ENCODE data around the gene TEDC1.

DNA sequence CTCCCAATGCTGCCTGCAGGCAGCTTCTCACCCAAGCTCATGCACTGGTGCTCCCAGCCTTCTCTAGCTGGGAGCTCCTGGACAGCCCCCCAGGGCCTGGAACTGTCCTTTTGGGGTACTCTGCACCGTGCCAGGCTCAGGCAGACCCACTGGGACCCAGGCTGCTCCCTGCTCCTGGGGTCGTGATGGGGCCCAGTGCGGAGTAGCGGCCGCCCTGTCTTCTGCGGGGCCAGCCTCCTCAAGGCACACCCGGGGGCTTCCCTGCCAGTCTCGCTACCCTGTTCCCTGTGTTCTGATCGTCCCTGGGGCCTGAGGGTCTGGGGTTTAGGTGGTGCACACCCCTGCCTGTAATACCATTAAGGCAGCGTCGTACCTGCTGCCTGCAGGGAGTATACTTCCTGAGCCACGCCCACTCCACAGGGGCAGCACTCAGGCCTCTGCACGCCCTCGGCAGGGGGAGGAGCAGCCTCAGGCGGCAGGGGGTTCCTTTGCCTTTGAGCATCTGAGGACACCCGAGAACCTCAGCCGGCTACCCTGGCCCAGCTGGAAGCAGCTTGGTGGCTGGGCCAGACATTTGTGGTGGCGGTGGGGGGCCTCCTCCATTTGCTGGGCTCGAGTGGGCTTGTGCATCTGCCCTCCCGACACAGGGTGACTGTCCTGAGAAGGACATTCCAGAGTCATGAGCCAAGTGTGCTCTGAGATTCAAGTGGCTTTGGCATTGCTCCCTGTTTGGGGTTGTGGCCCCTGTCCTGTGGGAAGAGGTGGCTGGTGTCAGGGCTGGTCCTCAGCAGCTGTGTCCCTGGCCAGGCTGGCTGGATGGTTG, 25.6 kb upstream of the TEDC1 start:
- TF ChIP-seq RARB (CRISPR knock-in tag; IDR thresholded peaks at IDR 0.05) (no peak), ZNF565 (CRISPR knock-in tag; conservative IDR thresholded peaks at IDR 0.05; ENCODE audit: low read depth) (no peak), CSDC2 (CRISPR knock-in tag; IDR thresholded peaks at IDR 0.05) (no peak), ESRRG (CRISPR knock-in tag; IDR thresholded peaks at IDR 0.05) (no peak), CSRNP3 (CRISPR knock-in tag; IDR thresholded peaks at IDR 0.05) (no peak), PATZ1 (CRISPR knock-in tag; IDR thresholded peaks at IDR 0.05; ENCODE audit: borderline replicate concordance) (no peak), GLIS3 (CRISPR knock-in tag; IDR thresholded peaks at IDR 0.05) (no peak), ARNTL (CRISPR knock-in tag; IDR thresholded peaks at IDR 0.05; ENCODE audit: borderline replicate concordance, low read depth) (no peak), BACH2 (CRISPR knock-in tag; IDR thresholded peaks at IDR 0.05; ENCODE audit: borderline replicate concordance) (no peak)
- TF ChIP-seq, protein P1, sequence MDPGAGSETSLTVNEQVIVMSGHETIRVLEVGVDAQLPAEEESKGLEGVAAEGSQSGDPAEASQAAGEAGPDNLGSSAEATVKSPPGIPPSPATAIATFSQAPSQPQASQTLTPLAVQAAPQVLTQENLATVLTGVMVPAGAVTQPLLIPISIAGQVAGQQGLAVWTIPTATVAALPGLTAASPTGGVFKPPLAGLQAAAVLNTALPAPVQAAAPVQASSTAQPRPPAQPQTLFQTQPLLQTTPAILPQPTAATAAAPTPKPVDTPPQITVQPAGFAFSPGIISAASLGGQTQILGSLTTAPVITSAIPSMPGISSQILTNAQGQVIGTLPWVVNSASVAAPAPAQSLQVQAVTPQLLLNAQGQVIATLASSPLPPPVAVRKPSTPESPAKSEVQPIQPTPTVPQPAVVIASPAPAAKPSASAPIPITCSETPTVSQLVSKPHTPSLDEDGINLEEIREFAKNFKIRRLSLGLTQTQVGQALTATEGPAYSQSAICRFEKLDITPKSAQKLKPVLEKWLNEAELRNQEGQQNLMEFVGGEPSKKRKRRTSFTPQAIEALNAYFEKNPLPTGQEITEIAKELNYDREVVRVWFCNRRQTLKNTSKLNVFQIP (CRISPR knock-in tag; IDR thresholded peaks at IDR 0.05; ENCODE audit: borderline replicate concordance, low read depth), result no peak
- TF ChIP-seq, protein P2, sequence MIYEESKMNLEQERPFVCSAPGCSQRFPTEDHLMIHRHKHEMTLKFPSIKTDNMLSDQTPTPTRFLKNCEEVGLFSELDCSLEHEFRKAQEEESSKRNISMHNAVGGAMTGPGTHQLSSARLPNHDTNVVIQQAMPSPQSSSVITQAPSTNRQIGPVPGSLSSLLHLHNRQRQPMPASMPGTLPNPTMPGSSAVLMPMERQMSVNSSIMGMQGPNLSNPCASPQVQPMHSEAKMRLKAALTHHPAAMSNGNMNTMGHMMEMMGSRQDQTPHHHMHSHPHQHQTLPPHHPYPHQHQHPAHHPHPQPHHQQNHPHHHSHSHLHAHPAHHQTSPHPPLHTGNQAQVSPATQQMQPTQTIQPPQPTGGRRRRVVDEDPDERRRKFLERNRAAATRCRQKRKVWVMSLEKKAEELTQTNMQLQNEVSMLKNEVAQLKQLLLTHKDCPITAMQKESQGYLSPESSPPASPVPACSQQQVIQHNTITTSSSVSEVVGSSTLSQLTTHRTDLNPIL (CRISPR knock-in tag; IDR thresholded peaks at IDR 0.05; ENCODE audit: low read depth), result no peak
- TF ChIP-seq, protein P3, sequence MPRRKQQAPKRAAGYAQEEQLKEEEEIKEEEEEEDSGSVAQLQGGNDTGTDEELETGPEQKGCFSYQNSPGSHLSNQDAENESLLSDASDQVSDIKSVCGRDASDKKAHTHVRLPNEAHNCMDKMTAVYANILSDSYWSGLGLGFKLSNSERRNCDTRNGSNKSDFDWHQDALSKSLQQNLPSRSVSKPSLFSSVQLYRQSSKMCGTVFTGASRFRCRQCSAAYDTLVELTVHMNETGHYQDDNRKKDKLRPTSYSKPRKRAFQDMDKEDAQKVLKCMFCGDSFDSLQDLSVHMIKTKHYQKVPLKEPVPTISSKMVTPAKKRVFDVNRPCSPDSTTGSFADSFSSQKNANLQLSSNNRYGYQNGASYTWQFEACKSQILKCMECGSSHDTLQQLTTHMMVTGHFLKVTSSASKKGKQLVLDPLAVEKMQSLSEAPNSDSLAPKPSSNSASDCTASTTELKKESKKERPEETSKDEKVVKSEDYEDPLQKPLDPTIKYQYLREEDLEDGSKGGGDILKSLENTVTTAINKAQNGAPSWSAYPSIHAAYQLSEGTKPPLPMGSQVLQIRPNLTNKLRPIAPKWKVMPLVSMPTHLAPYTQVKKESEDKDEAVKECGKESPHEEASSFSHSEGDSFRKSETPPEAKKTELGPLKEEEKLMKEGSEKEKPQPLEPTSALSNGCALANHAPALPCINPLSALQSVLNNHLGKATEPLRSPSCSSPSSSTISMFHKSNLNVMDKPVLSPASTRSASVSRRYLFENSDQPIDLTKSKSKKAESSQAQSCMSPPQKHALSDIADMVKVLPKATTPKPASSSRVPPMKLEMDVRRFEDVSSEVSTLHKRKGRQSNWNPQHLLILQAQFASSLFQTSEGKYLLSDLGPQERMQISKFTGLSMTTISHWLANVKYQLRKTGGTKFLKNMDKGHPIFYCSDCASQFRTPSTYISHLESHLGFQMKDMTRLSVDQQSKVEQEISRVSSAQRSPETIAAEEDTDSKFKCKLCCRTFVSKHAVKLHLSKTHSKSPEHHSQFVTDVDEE (CRISPR knock-in tag; IDR thresholded peaks at IDR 0.05), result no peak

Measured in SK-N-SH treated with all-trans-retinoic acid at 6 μM for 48 hours (cell line).